Panc1 (cell line): ENCODE data around the gene SSH2. TPM values are rescaled to one million over a fixed set of nuclear protein-coding genes. Genes with fewer than 3 reads are reported as not detected.

ENCODE experiments used
- ATAC-seq: fragments of 200-7000 bp; cut with Tn5 transposase; 2 replicates; pipeline ENCODE4 v1.9.1; 2020; ENCODE audit warnings: mild to moderate bottlenecking, moderate library complexity
- BruUV-seq: library from RNA; stranded (reverse); fragments of 400-500 nt; replicated peaks from 2 replicates; lab custom pipeline; 2021; lab: Mats Ljungman, UMichigan
- CTCF ChIA-PET: fragments of 300-600 bp; sonication (Branson Sonifier 250); formaldehyde crosslinking; loops from one replicate; lab custom pipeline; 2022; ENCODE audit warnings: antibody characterized with exemption; lab: Charles Lee
- POLR2A ChIA-PET: fragments of 300-600 bp; sonication (Branson Sonifier 250); formaldehyde crosslinking; loops from one replicate; lab custom pipeline; 2022; ENCODE audit warnings: antibody characterized with exemption; lab: Charles Lee
- DNase-seq: peaks from one replicate; pipeline ENCODE4 v3.0.0-alpha.2; 2010; ENCODE audit warnings: low read depth, low spot score
- H3K27ac ChIP-seq: 2 replicates; pipeline ENCODE4 v1.5.1; 2011; ENCODE audit warnings: mild to moderate bottlenecking, low read length, inconsistent platforms
- H3K27me3 ChIP-seq: fragments of 200-500 bp; sonication (Bioruptor generic); 2 replicates; pipeline ENCODE4 v1.6.0; 2014; ENCODE audit warnings: low read length, inconsistent platforms; ENCODE audit not compliant: control insufficient read depth, insufficient read depth
- H3K36me3 ChIP-seq: fragments of 200-500 bp; sonication (Bioruptor generic); 2 replicates; pipeline ENCODE4 v1.5.1; 2014; ENCODE audit warnings: inconsistent platforms, mild to moderate bottlenecking, low read length, moderate library complexity; ENCODE audit not compliant: control insufficient read depth, insufficient read depth
- H3K4me1 ChIP-seq: 2 replicates; pipeline ENCODE4 v1.5.1; 2011; ENCODE audit warnings: inconsistent platforms, mild to moderate bottlenecking, low read length, moderate library complexity; ENCODE audit not compliant: control insufficient read depth, insufficient read depth
- H3K4me3 ChIP-seq, 2 experiments: 2 replicates each; pipeline ENCODE4 v1.5.1; 2011 to 2012; ENCODE audit warnings: low read depth in 2 of 2, low read length in 2 of 2, mild to moderate bottlenecking in 2 of 2, inconsistent platforms in 1 of 2, moderate library complexity in 1 of 2
- H3K9me3 ChIP-seq: fragments of 200-500 bp; sonication (Bioruptor generic); 2 replicates; pipeline ENCODE4 v1.5.1; 2014; ENCODE audit warnings: low read depth, mild to moderate bottlenecking, inconsistent platforms, low read length, moderate library complexity; ENCODE audit not compliant: control insufficient read depth, insufficient read depth
- CTCF ChIP-seq: fragments of 450-650 bp; IDR thresholded peaks from 2 replicates; pipeline ENCODE4 v1.5.1; 2017; ENCODE audit warnings: mild to moderate bottlenecking
- POLR2AphosphoS5 ChIP-seq: IDR thresholded peaks from 2 replicates; pipeline ENCODE4 v1.6.1; 2012; ENCODE audit warnings: mild to moderate bottlenecking, low read depth, low read length, moderate library complexity
- REST ChIP-seq, 2 experiments: IDR thresholded peaks; 2 replicates each; pipeline ENCODE4 v1.6.1; 2011 to 2012; ENCODE audit warnings: low read depth in 2 of 2, control low read depth in 1 of 2, low read length in 1 of 2, mild to moderate bottlenecking in 1 of 2, moderate library complexity in 1 of 2; ENCODE audit not compliant: insufficient read depth in 1 of 2
- SIN3A ChIP-seq: IDR thresholded peaks from 2 replicates; pipeline ENCODE4 v1.6.1; 2012; ENCODE audit warnings: low read depth, mild to moderate bottlenecking, low read length, moderate library complexity, borderline replicate concordance; ENCODE audit not compliant: insufficient read depth
- TCF7L2 ChIP-seq: IDR thresholded peaks from 2 replicates; pipeline ENCODE4 v1.6.1; 2011; ENCODE audit warnings: mild to moderate bottlenecking, low read depth, low read length, inconsistent platforms
- in situ Hi-C: cut with HindIII; loops from 2 replicates; pipeline ENCODE4 v1.10.0; 2016; ENCODE audit warnings: low sequenced_read_pairs, low pct_unique_long_range_greater_than_20kb
- intact Hi-C: fragments of 100-400 bp; cut with micrococcal nuclease; formaldehyde crosslinking; loops from one replicate; pipeline ENCODE4 v1.10.0; 2022; ENCODE audit not compliant: unreplicated experiment
- total RNA-seq: library from RNA; stranded (reverse); gene quantifications from one replicate; pipeline ENCODE4 v1.2.1, GENCODE V29; 2021; ENCODE audit not compliant: unreplicated experiment

Gene SSH2
- total RNA-seq, 1 experiment from 2014 or later, result 30.6 TPM

- H3K9me3 ChIP-seq, result no peaks in the 10 kb centered on the region
- ChIA-PET POLR2A (no interaction called here), CTCF (interaction anchor here (0.6 kb wide), 1 partner anchor 240 kb away, joined by 4 read pairs; no protein-coding TSS in a partner anchor)
- intact Hi-C loops (no loop called here), in situ Hi-C loops (no loop called here)
- no peak overlapping the region for H3K4me3 ChIP-seq
- no peaks in the 10 kb centered on the region for H3K4me1 ChIP-seq
- ATAC-seq (no peak), DNase-seq (no peak)
- H3K36me3 ChIP-seq, result no peaks in the 10 kb centered on the region
- no peak overlapping the region for H3K27ac ChIP-seq
- no peak for TF ChIP-seq CTCF
- TF ChIP-seq SIN3A, result no peak
- no peak for TF ChIP-seq POLR2AphosphoS5
- TF ChIP-seq TCF7L2, result no peak
- no peak for TF ChIP-seq REST (IDR thresholded peaks at IDR 0.05; ENCODE audit: insufficient read depth in 1 of 2, low read depth in 2 of 2, low read length in 1 of 2)
- no TSS peak for BruUV-seq
- no peaks in the 10 kb centered on the region for H3K27me3 ChIP-seq
Observed at GRCh38 chr17:29820425-29820824, 109.6 kb downstream of the SSH2 start.

- no peaks in the 10 kb centered on the region for H3K36me3 ChIP-seq
- in situ Hi-C loops, result no loop called here
- BruUV-seq, result no TSS peak
- H3K9me3 ChIP-seq, result no peaks in the 10 kb centered on the region
- POLR2A ChIA-PET, result interaction anchor here (0.5 to 0.7 kb wide), 3 partner anchors 11 to 580 kb away, joined by 3 to 17 read pairs (median 16); no protein-coding TSS in a partner anchor
- peaks cover 9% of the 10 kb centered on the region for H3K4me1 ChIP-seq
- peak; percentile 86 for ATAC-seq
- peak; percentile 30 for DNase-seq
- intact Hi-C loops, result loop anchor here (1.0 to 10.0 kb wide), 4 partner anchors 124 to 287 kb away; no protein-coding TSS in a partner anchor
- TF ChIP-seq CTCF, result peak; percentile 80; the same call in 1 of the 2 replicates
- no peak for TF ChIP-seq TCF7L2
- no peak overlapping the region for H3K27ac ChIP-seq
- CTCF ChIA-PET, result interaction anchor here (0.7 to 1.8 kb wide), 13 partner anchors 11 to 453 kb away, joined by 3 to 75 read pairs (median 10); partner anchors contain the start of gene SSH2
- no peak overlapping the region for H3K4me3 ChIP-seq
- no peaks in the 10 kb centered on the region for H3K27me3 ChIP-seq
Observed at GRCh38 chr17:29807520-29808361, 122.3 kb downstream of the SSH2 start.
